ENCODE results near the gene UFD1. TPM values are rescaled to one million over a fixed set of nuclear protein-coding genes. Genes with fewer than 3 reads are reported as not detected.

UFD1 gene
- total RNA-seq, 1 experiment from 2014 or later = 62.3 TPM

DNA sequence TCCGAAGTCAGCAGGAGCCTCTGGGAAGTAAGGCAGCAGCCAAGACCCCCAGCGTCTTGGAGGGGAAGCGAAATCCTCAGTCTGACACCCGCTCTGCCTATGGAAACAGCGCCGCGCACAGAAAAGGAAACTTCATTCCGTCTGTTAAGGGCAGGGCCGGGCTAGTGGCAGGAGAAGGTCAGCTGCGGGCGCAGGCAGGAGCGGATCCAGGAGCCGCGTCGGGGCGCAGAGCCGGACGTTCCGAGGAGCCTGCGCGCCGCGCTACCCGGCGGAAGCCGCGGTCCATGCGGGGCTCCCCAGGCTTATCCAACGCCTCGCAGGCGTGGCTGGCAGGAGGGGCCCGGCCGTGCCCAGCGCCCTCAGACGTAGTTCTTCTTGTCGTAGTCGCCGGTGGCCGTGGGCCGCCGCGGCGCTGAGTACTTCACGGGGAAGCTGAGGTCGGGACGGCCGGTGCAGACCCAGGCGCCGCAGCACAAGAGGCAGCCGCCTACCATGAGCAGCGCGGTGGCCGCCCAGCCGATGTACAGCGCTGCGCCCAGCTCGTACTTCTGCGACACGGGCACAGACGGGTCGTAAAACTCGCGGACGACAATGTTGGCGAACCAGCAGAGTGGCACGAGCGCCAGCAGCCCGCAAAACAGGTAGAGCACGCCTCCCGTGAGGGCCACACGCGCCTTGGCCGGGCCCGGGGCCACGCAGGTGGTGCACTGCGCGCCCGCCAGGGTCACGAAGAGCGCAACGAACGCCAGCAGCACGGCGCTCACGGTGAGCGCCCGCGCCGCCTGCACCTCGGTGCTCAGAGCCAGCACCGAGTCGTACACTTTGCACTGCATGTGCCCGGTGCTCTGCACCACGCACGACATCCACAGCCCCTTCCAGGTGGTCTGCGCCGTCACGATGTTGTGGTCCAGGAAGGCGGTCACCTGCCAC is 44.5 kb upstream of the UFD1 start:
- DNase-seq (ENCODE audit: unreplicated experiment) = no peak
- CTCF ChIA-PET = interaction anchor here (0.7 kb wide), 1 partner anchor 447 kb away, joined by 3 read pairs; no protein-coding TSS in a partner anchor

DNA sequence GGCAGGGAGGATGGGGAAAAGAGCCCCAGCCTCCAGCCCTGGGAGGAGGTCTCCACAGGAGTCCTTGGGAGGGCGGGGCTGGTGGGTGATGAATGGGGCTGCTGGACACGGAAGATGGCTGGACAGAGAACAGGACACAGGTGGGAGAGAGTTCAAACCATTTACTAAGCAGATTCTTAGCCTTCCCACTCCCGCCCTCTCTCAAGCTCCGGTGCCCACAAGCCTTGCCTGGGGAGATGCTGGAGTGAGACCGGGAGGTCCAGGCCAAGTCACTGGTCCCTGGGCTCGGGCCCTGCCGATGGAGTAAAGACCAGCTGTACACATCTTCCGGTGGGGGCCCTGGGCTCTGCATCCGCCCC is 43.9 kb upstream of the UFD1 start:
- no TSS peak for BruUV-seq (replicated peaks)
- CTCF ChIA-PET = interaction anchor here (0.7 kb wide), 1 partner anchor 448 kb away, joined by 3 read pairs; no protein-coding TSS in a partner anchor
- Mint-ChIP-seq H3K4me1 (ENCODE audit: insufficient read depth, unreplicated experiment) (no peaks in the 10 kb centered on the region), H3K27ac (ENCODE audit: low read depth, unreplicated experiment) (no peak overlapping the region), H3K27me3 (ENCODE audit: insufficient read depth, unreplicated experiment) (no peaks in the 10 kb centered on the region), H3K9me3 (ENCODE audit: unreplicated experiment) (no peaks in the 10 kb centered on the region), H3K36me3 (ENCODE audit: insufficient read depth, unreplicated experiment) (peaks cover 4% of the 10 kb centered on the region), H3K4me3 (ENCODE audit: unreplicated experiment) (no peak overlapping the region)
- POLR2A ChIA-PET = no interaction called here
- DNase-seq (ENCODE audit: unreplicated experiment) = no peak
- intact Hi-C loops (cut with micrococcal nuclease) = no loop called here
- TF ChIP-seq, protein P1, sequence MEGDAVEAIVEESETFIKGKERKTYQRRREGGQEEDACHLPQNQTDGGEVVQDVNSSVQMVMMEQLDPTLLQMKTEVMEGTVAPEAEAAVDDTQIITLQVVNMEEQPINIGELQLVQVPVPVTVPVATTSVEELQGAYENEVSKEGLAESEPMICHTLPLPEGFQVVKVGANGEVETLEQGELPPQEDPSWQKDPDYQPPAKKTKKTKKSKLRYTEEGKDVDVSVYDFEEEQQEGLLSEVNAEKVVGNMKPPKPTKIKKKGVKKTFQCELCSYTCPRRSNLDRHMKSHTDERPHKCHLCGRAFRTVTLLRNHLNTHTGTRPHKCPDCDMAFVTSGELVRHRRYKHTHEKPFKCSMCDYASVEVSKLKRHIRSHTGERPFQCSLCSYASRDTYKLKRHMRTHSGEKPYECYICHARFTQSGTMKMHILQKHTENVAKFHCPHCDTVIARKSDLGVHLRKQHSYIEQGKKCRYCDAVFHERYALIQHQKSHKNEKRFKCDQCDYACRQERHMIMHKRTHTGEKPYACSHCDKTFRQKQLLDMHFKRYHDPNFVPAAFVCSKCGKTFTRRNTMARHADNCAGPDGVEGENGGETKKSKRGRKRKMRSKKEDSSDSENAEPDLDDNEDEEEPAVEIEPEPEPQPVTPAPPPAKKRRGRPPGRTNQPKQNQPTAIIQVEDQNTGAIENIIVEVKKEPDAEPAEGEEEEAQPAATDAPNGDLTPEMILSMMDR (IDR thresholded peaks at IDR 0.05; ENCODE audit: unreplicated experiment) = no peak

More for the DNA sequence above, 44.5 kb upstream of the UFD1 start:
- H3K36me3 Mint-ChIP-seq (ENCODE audit: insufficient read depth, unreplicated experiment) = peaks cover 4% of the 10 kb centered on the region
- H3K27me3 Mint-ChIP-seq (ENCODE audit: insufficient read depth, unreplicated experiment) = no peaks in the 10 kb centered on the region
- no peak overlapping the region for H3K4me3 Mint-ChIP-seq (ENCODE audit: unreplicated experiment)
- no peak overlapping the region for H3K27ac Mint-ChIP-seq (ENCODE audit: low read depth, unreplicated experiment)
- H3K4me1 Mint-ChIP-seq (ENCODE audit: insufficient read depth, unreplicated experiment) = no peaks in the 10 kb centered on the region
- no TSS peak for BruUV-seq (replicated peaks)
- H3K9me3 Mint-ChIP-seq (ENCODE audit: unreplicated experiment) = no peaks in the 10 kb centered on the region
- TF ChIP-seq, protein P1 (IDR thresholded peaks at IDR 0.05; ENCODE audit: unreplicated experiment) = no peak
- POLR2A ChIA-PET = no interaction called here
- intact Hi-C loops (cut with micrococcal nuclease) = no loop called here

DNA sequence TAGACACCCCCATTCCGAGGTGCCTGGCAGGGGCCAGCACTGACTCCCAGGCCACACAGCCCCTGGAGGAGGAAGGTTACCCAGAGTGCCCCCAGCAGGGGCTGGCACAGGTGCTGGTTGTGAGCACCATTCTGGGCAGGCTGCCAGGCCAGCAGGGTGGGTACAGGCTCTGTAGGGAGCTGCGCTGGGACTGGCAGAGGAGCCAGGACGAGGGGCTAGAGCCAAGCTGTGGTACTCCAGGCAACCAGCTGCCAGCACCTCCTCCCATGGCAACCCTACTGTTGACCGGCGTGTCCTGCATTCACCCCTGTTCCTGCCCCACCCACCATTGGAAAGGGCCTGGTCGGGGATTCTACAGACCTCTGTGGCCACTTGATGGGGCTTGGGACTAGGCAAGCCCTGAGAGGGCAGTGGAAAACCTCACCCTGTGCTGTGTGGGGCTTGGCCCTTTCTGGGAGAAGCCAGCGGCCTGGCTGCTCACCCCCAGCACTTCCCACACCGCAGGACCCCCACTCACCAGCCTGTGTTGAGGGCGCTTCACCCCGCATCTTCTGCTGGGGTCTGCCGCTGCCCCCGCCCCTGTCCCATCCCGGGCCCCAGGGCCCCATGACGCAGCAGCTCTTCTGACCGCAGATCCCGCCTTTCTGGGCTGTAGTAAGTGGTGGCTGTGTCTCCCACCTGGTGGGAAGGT is 43.3 kb upstream of the UFD1 start:
- no peaks in the 10 kb centered on the region for H3K27me3 Mint-ChIP-seq (ENCODE audit: insufficient read depth, unreplicated experiment)
- POLR2A ChIA-PET = no interaction called here
- peaks cover 4% of the 10 kb centered on the region for H3K36me3 Mint-ChIP-seq (ENCODE audit: insufficient read depth, unreplicated experiment)
- H3K27ac Mint-ChIP-seq (ENCODE audit: low read depth, unreplicated experiment) = no peak overlapping the region
- BruUV-seq (replicated peaks) = no TSS peak
- intact Hi-C loops (cut with micrococcal nuclease) = no loop called here
- no peak overlapping the region for H3K4me3 Mint-ChIP-seq (ENCODE audit: unreplicated experiment)
- CTCF ChIA-PET = interaction anchor here (0.5 to 0.7 kb wide), 2 partner anchors 448 to 526 kb away, joined by 3 read pairs; no protein-coding TSS in a partner anchor
- TF ChIP-seq, protein P1 (IDR thresholded peaks at IDR 0.05; ENCODE audit: unreplicated experiment) = no peak
- H3K9me3 Mint-ChIP-seq (ENCODE audit: unreplicated experiment) = no peaks in the 10 kb centered on the region
- DNase-seq (ENCODE audit: unreplicated experiment) = no peak
- H3K4me1 Mint-ChIP-seq (ENCODE audit: insufficient read depth, unreplicated experiment) = no peaks in the 10 kb centered on the region

DNA sequence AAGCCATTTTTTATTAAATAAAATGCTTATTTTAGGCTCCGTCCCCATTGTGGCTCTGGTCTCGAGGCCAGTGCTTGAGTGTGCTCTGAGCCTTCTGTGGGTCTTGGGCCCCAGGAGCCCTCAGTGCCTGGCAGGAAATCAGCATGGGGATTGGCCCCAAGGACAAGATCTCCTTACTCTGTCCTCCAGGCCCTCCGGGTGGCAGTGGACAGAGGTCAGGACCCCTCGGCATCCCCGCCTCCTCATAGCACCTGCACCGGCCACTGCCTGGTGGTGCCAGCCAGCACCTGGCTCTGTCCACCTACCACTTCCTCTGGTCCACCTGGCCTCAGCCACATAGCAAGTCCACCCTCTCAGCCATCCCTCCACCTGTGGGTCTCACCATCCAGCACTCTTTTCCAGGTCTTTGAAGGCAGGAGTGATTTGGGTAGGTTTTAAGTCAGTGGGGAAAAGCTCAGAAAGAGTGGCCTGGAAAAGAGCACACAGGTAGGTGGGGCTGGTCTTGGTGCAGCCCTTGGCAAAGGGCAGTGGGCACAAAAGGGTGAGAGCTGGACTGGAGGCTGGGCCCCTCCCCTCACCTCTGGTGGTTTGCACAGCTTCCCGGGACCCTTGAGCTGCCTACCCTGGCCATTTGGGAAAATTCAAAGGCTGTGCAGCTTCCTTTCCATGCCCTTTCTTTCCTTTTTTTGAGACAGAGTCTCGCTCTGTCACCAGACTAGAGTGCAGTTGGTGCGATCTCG is 41.7 kb upstream of the UFD1 start:
- BruUV-seq (replicated peaks) = no TSS peak
- TF ChIP-seq, protein P1 (IDR thresholded peaks at IDR 0.05; ENCODE audit: unreplicated experiment) = no peak
- ChIA-PET CTCF (no interaction called here), POLR2A (no interaction called here)
- no peaks in the 10 kb centered on the region for H3K9me3 Mint-ChIP-seq (ENCODE audit: unreplicated experiment)
- DNase-seq (ENCODE audit: unreplicated experiment) = no peak
- H3K27ac Mint-ChIP-seq (ENCODE audit: low read depth, unreplicated experiment) = no peak overlapping the region
- no peak overlapping the region for H3K4me3 Mint-ChIP-seq (ENCODE audit: unreplicated experiment)
- intact Hi-C loops (cut with micrococcal nuclease) = no loop called here
- H3K27me3 Mint-ChIP-seq (ENCODE audit: insufficient read depth, unreplicated experiment) = no peaks in the 10 kb centered on the region
- peaks cover 7% of the 10 kb centered on the region for H3K36me3 Mint-ChIP-seq (ENCODE audit: insufficient read depth, unreplicated experiment)
- no peaks in the 10 kb centered on the region for H3K4me1 Mint-ChIP-seq (ENCODE audit: insufficient read depth, unreplicated experiment)
